Right kidney (tissue), 9 donors: Measurements from ENCODE around the gene FGA.
A peak's percentile ranks its signal among the peaks of the same experiment; 100 is the strongest.

Source experiments
- DNase-seq: peaks from one replicate; pipeline ENCODE4 v3.0.0-alpha.2; 2016
- long read RNA-seq, 8 donors: transcript quantifications; one replicate each; lab custom pipeline, GENCODE V29; 2026

Gene FGA
- long read RNA-seq, donor 1 = 0 reads
- long read RNA-seq, donor 2 = 0 reads
- long read RNA-seq, donor 3 = 0 reads
- long read RNA-seq, donor 4 = 0 reads
- long read RNA-seq, donor 5 = 0 reads
- long read RNA-seq, donor 6 = 0 reads
- long read RNA-seq, donor 7 = 0 reads
- long read RNA-seq, donor 8 = 0 reads

GRCh38 chr4:154590329-154591006 lies at the start of gene FGA:
TSS of gene FGA (minus strand) at chr4:154590742. CDS start at chr4:154590687, 55 bp downstream.
- DNase-seq = no peak

- DNase-seq = no peak
Measured at GRCh38 chr4:154634058-154634457, 43.5 kb upstream of the FGA start.

- DNase-seq = no peak
Measured at GRCh38 chr4:154631828-154632227, 41.3 kb upstream of the FGA start.

- no peak for DNase-seq
Measured at GRCh38 chr4:154630324-154630723, 39.8 kb upstream of the FGA start.

- DNase-seq = peak; percentile 73
Measured at GRCh38 chr4:154626793-154627484, 36.4 kb upstream of the FGA start.

- no peak for DNase-seq
Measured at GRCh38 chr4:154625971-154626370, 35.4 kb upstream of the FGA start.

- no peak for DNase-seq
Measured at GRCh38 chr4:154623995-154624394, 33.5 kb upstream of the FGA start.

- DNase-seq = no peak
Measured at GRCh38 chr4:154623436-154623835, 32.9 kb upstream of the FGA start.

- DNase-seq = no peak
Measured at GRCh38 chr4:154622598-154622997, 32.1 kb upstream of the FGA start.

GRCh38 chr4:154620111-154620510 lies 29.6 kb upstream of the FGA start:
- no peak for DNase-seq

GRCh38 chr4:154618708-154619315 lies 28.3 kb upstream of the FGA start:
- peak; percentile 16 for DNase-seq

GRCh38 chr4:154617820-154618317 lies 27.3 kb upstream of the FGA start:
- DNase-seq = no peak

GRCh38 chr4:154616731-154617130 lies 26.2 kb upstream of the FGA start:
- DNase-seq = no peak

- no peak for DNase-seq
Measured at GRCh38 chr4:154616287-154616686, 25.7 kb upstream of the FGA start.

GRCh38 chr4:154615211-154615610 lies 24.7 kb upstream of the FGA start:
- DNase-seq = no peak

GRCh38 chr4:154614306-154614705 lies 23.8 kb upstream of the FGA start:
- no peak for DNase-seq

- no peak for DNase-seq
Measured at GRCh38 chr4:154612472-154613414, 22.2 kb upstream of the FGA start, which contains the start of gene FGG. TSS of gene FGG (minus strand) at chr4:154612656. CDS start at chr4:154612609, 47 bp downstream.

- no peak for DNase-seq
Measured at GRCh38 chr4:154611833-154612232, 21.3 kb upstream of the FGA start.

- no peak for DNase-seq
Measured at GRCh38 chr4:154610582-154610981, 20.0 kb upstream of the FGA start.

GRCh38 chr4:154609532-154609931 lies 19.0 kb upstream of the FGA start:
- DNase-seq = no peak

- DNase-seq = no peak
Measured at GRCh38 chr4:154608361-154609252, 18.1 kb upstream of the FGA start.
